HG03439 (cell line): ENCODE measurements around the gene ENOSF1.

ENCODE experiments used
- ATAC-seq: cut with Tn5 transposase; IDR thresholded peaks from one replicate; pipeline ENCODE4 v1.9.1; 2021; ENCODE audit warnings: mild to moderate bottlenecking, moderate library complexity; ENCODE audit not compliant: unreplicated experiment

The ENOSF1 gene

GRCh38 chr18:675307-675706, 37.1 kb downstream of the ENOSF1 start:
- ATAC-seq = no peak

GRCh38 chr18:673769-674168, 38.7 kb downstream of the ENOSF1 start:
- no peak for ATAC-seq

GRCh38 chr18:673317-673716, 39.1 kb downstream of the ENOSF1 start:
- no peak for ATAC-seq

- ATAC-seq = no peak
Measured at GRCh38 chr18:671405-671804, 41.0 kb downstream of the ENOSF1 start.

- ATAC-seq = no peak
Measured at GRCh38 chr18:670522-670921, 41.9 kb downstream of the ENOSF1 start.

GRCh38 chr18:669077-669476, 43.4 kb downstream of the ENOSF1 start:
- ATAC-seq = no peak

GRCh38 chr18:668260-668659, 44.2 kb downstream of the ENOSF1 start:
- ATAC-seq = no peak

GRCh38 chr18:666628-667027, 45.8 kb downstream of the ENOSF1 start:
- no peak for ATAC-seq

- ATAC-seq = no peak
Measured at GRCh38 chr18:666177-666576, 46.3 kb downstream of the ENOSF1 start.

- ATAC-seq = no peak
Measured at GRCh38 chr18:662197-662596, 50.2 kb downstream of the ENOSF1 start.

GRCh38 chr18:659597-659996, 52.8 kb downstream of the ENOSF1 start:
- ATAC-seq = no peak

GRCh38 chr18:658947-659533, 53.4 kb downstream of the ENOSF1 start:
- no peak for ATAC-seq

GRCh38 chr18:658001-658946, 54.2 kb downstream of the ENOSF1 start:
- peak; percentile 59 for ATAC-seq

GRCh38 chr18:657311-658000, 55.0 kb downstream of the ENOSF1 start, which contains the start of gene TYMS:
TYMS (plus strand) TSS chr18:657653; CDS start chr18:657743, 90 bp downstream.
- ATAC-seq = peak; percentile 41

- no peak for ATAC-seq
Measured at GRCh38 chr18:655445-655844, 57.0 kb downstream of the ENOSF1 start.

GRCh38 chr18:654601-655000, 57.8 kb downstream of the ENOSF1 start:
- no peak for ATAC-seq

GRCh38 chr18:653512-653911, 58.9 kb downstream of the ENOSF1 start:
- no peak for ATAC-seq

GRCh38 chr18:652131-652530, 60.3 kb downstream of the ENOSF1 start:
- no peak for ATAC-seq

GRCh38 chr18:650428-650858, 62.0 kb downstream of the ENOSF1 start:
- ATAC-seq = peak; percentile 90

GRCh38 chr18:649341-649740, 63.1 kb downstream of the ENOSF1 start:
- ATAC-seq = no peak

- no peak for ATAC-seq
Measured at GRCh38 chr18:647304-647703, 65.1 kb downstream of the ENOSF1 start.
